Muscle of leg (tissue), 11 donors: ENCODE measurements around the gene DET1. TPM values are rescaled to one million over a fixed set of nuclear protein-coding genes. Genes with fewer than 3 reads are reported as not detected.
"Not testable (repeated sequence)": the region's sequence is repeated elsewhere in the genome, so short reads cannot be mapped to it uniquely, and the experiment has no call there.

Experiments
- DNase-seq: peaks from one replicate; pipeline ENCODE4 v3.0.0; 2013
- H3K27ac ChIP-seq: one replicate; pipeline ENCODE4 v1.5.1; 2013; ENCODE audit warnings: mild to moderate bottlenecking, low read length, control low read depth
- H3K27me3 ChIP-seq: one replicate; pipeline ENCODE4 v1.6.1; 2013; ENCODE audit warnings: low read length; ENCODE audit not compliant: control insufficient read depth, insufficient read depth
- H3K36me3 ChIP-seq: one replicate; pipeline ENCODE4 v1.6.1; 2013; ENCODE audit warnings: low read length; ENCODE audit not compliant: control insufficient read depth, insufficient read depth
- H3K4me1 ChIP-seq: one replicate; pipeline ENCODE4 v1.6.1; 2013; ENCODE audit warnings: low read length; ENCODE audit not compliant: control insufficient read depth, insufficient read depth
- H3K4me3 ChIP-seq: one replicate; pipeline ENCODE4 v1.5.1; 2013; ENCODE audit warnings: low read length, control low read depth
- H3K9me3 ChIP-seq: replicated peaks from 2 replicates; pipeline ENCODE4 v1.6.1; 2013; ENCODE audit warnings: low read depth, low read length; ENCODE audit not compliant: control insufficient read depth
- WGBS: methylation state at CpG from one replicate; pipeline ENCODE4 v1.1.5; 2013; ENCODE audit warnings: missing lambda C conversion rate; ENCODE audit not compliant: insufficient coverage; 5-methylcytosine and 5-hydroxymethylcytosine counted together
- polyA plus RNA-seq, 8 donors: library from polyadenylated mRNA; unstranded; fragments of 120-200 nt; gene quantifications; one replicate each; pipeline versions ENCODE4 v1.2.1 to v1.2.3, GENCODE V29; 2013; ENCODE audit warnings: inconsistent platforms in 1 of 8, low replicate concordance in 1 of 8; ENCODE audit not compliant: insufficient read length in 8 of 8, insufficient read depth in 1 of 8
- total RNA-seq: library from RNA; stranded (reverse); fragments of 120-200 nt; gene quantifications from one replicate; pipeline ENCODE4 v1.2.4, GENCODE V29; 2013

Gene DET1
- total and polyA plus RNA-seq, 9 donors, result 8.4 to 11.4 (median 9.8) TPM

GRCh38 chr15:88541709-88542341 lies 4.7 kb downstream of the DET1 start:
- no peaks in the 10 kb centered on the region for H3K9me3 ChIP-seq
- no peak for DNase-seq
- peaks cover 12% of the 10 kb centered on the region for H3K36me3 ChIP-seq
- H3K4me3 ChIP-seq, result no peak overlapping the region
- H3K27ac ChIP-seq, result no peak overlapping the region
- no peaks in the 10 kb centered on the region for H3K27me3 ChIP-seq
- H3K4me1 ChIP-seq, result peaks cover 3% of the 10 kb centered on the region
- WGBS, result 74% methylated on average over 10 of the region's 16 CpGs

GRCh38 chr15:88541111-88541510 lies 5.4 kb downstream of the DET1 start:
- peaks cover 12% of the 10 kb centered on the region for H3K36me3 ChIP-seq
- H3K27ac ChIP-seq, H3K4me3 ChIP-seq, H3K9me3 ChIP-seq, DNase-seq, H3K27me3 ChIP-seq, H3K4me1 ChIP-seq: not testable (repeated sequence)
- no CpG with 5 or more reads among the region's 9 CpGs for WGBS

- H3K27ac ChIP-seq, H3K4me1 ChIP-seq, DNase-seq, H3K4me3 ChIP-seq, H3K27me3 ChIP-seq, H3K9me3 ChIP-seq: not testable (repeated sequence)
- WGBS, result no CpG with 5 or more reads among the region's 2 CpGs
- peaks cover 12% of the 10 kb centered on the region for H3K36me3 ChIP-seq
These were observed 6.1 kb downstream of the DET1 start for GRCh38 chr15:88540350-88540749.

- Histone ChIP-seq H3K27me3 (no peaks in the 10 kb centered on the region), H3K9me3 (peaks cover 2% of the 10 kb centered on the region), H3K36me3 (peaks cover 9% of the 10 kb centered on the region), H3K4me3 (no peak overlapping the region), H3K27ac (no peak overlapping the region), H3K4me1 (peaks cover under 1% of the 10 kb centered on the region)
- no peak for DNase-seq
- WGBS, result 57% methylated on average over 3 of the region's 4 CpGs
These were observed 7.0 kb downstream of the DET1 start for GRCh38 chr15:88539441-88539840.

- Histone ChIP-seq H3K27me3 (no peaks in the 10 kb centered on the region), H3K4me3 (no peak overlapping the region), H3K27ac (no peak overlapping the region), H3K4me1 (no peaks in the 10 kb centered on the region), H3K9me3 (peaks cover 2% of the 10 kb centered on the region), H3K36me3 (peaks cover 11% of the 10 kb centered on the region)
- 64% methylated on average over 7 of the region's 9 CpGs for WGBS
- peak; percentile 15 for DNase-seq
These were observed 7.5 kb downstream of the DET1 start for GRCh38 chr15:88538972-88539371.

- Histone ChIP-seq H3K27ac (no peak overlapping the region), H3K4me3 (no peak overlapping the region), H3K36me3 (peaks cover 4% of the 10 kb centered on the region), H3K9me3 (peaks cover 2% of the 10 kb centered on the region), H3K4me1 (no peaks in the 10 kb centered on the region), H3K27me3 (no peaks in the 10 kb centered on the region)
- 79% methylated on average over 4 of the region's 7 CpGs for WGBS
- no peak for DNase-seq
These were observed 8.7 kb downstream of the DET1 start for GRCh38 chr15:88537591-88538317.

- Histone ChIP-seq H3K4me3 (no peak overlapping the region), H3K4me1 (no peaks in the 10 kb centered on the region), H3K9me3 (peaks cover 2% of the 10 kb centered on the region), H3K27me3 (no peaks in the 10 kb centered on the region), H3K36me3 (peaks cover 13% of the 10 kb centered on the region), H3K27ac (no peak overlapping the region)
- no peak for DNase-seq
- WGBS, result no CpG with 5 or more reads among the region's 3 CpGs
These were observed 10.7 kb downstream of the DET1 start for GRCh38 chr15:88535607-88536313.

GRCh38 chr15:88535100-88535499 lies 11.4 kb downstream of the DET1 start:
- Histone ChIP-seq H3K36me3 (peaks cover 19% of the 10 kb centered on the region), H3K4me3 (no peak overlapping the region), H3K4me1 (no peaks in the 10 kb centered on the region), H3K27ac (no peak overlapping the region), H3K27me3 (no peaks in the 10 kb centered on the region), H3K9me3 (peaks cover 2% of the 10 kb centered on the region)
- DNase-seq, result no peak

- no CpG with 5 or more reads among the region's 3 CpGs for WGBS
- no peak overlapping the region for H3K4me3 ChIP-seq
- H3K27ac ChIP-seq, result no peak overlapping the region
- H3K27me3 ChIP-seq, result no peaks in the 10 kb centered on the region
- DNase-seq, result no peak
- no peaks in the 10 kb centered on the region for H3K4me1 ChIP-seq
- peaks cover 2% of the 10 kb centered on the region for H3K9me3 ChIP-seq
- peaks cover 26% of the 10 kb centered on the region for H3K36me3 ChIP-seq
These were observed 13.1 kb downstream of the DET1 start for GRCh38 chr15:88533376-88533775.

- Histone ChIP-seq H3K27me3 (no peaks in the 10 kb centered on the region), H3K4me1 (no peaks in the 10 kb centered on the region), H3K36me3 (peaks cover 34% of the 10 kb centered on the region), H3K27ac (no peak overlapping the region), H3K9me3 (no peaks in the 10 kb centered on the region), H3K4me3 (no peak overlapping the region)
- no peak for DNase-seq
- WGBS, result no CpG with 5 or more reads among the region's 1 CpG
These were observed 17.4 kb downstream of the DET1 start for GRCh38 chr15:88529021-88529630.
